OCI-LY7 (cell line): Measurements from ENCODE around the gene EGFL8. TPM values are rescaled to one million over a fixed set of nuclear protein-coding genes. Genes with fewer than 3 reads are reported as not detected.

Source experiments
- BruUV-seq: library from RNA; stranded (reverse); fragments of 400-500 nt; replicated peaks from 2 replicates; lab custom pipeline; 2021; lab: Mats Ljungman, UMichigan
- CTCF ChIA-PET: fragments of 300-600 bp; sonication (Branson Sonifier 250); formaldehyde crosslinking; loops from one replicate; lab custom pipeline; 2022; ENCODE audit warnings: antibody characterized with exemption; ENCODE audit not compliant: unreplicated experiment; lab: Charles Lee
- POLR2A ChIA-PET: fragments of 300-600 bp; sonication (Branson Sonifier 250); formaldehyde crosslinking; loops from one replicate; lab custom pipeline; 2022; ENCODE audit warnings: antibody characterized with exemption; lab: Charles Lee
- DNase-seq: peaks from one replicate; pipeline ENCODE4 v3.0.0-alpha.2; 2015; ENCODE audit warnings: low spot score
- H2AFZ ChIP-seq: fragments of 200-600 bp; sonication (generic), shearing (Covaris generic); 2 replicates; pipeline ENCODE4 v1.6.1; 2014; ENCODE audit warnings: mild to moderate bottlenecking, antibody characterized with exemption, low read length, moderate library complexity
- H3K27ac ChIP-seq: fragments of 200-600 bp; sonication (generic); 2 replicates; pipeline ENCODE4 v1.5.1; 2014; ENCODE audit warnings: mixed run types, low read depth, mild to moderate bottlenecking, moderate library complexity, low read length, inconsistent platforms; ENCODE audit not compliant: poor library complexity, severe bottlenecking
- H3K36me3 ChIP-seq: fragments of 200-600 bp; sonication (generic); 2 replicates; pipeline ENCODE4 v1.6.1; 2014; ENCODE audit warnings: mild to moderate bottlenecking, antibody characterized with exemption, low read length, moderate library complexity, mixed read lengths; ENCODE audit not compliant: insufficient read depth
- H3K4me1 ChIP-seq: fragments of 200-600 bp; sonication (generic); 2 replicates; pipeline ENCODE4 v1.5.1; 2014; ENCODE audit warnings: mild to moderate bottlenecking, low read length; ENCODE audit not compliant: insufficient read depth, poor library complexity, severe bottlenecking
- H3K4me2 ChIP-seq: fragments of 200-600 bp; sonication (generic); 2 replicates; pipeline ENCODE4 v1.6.1; 2014; ENCODE audit warnings: mild to moderate bottlenecking, low read length
- H3K4me3 ChIP-seq: fragments of 200-600 bp; sonication (generic); 2 replicates; pipeline ENCODE4 v1.5.1; 2014; ENCODE audit warnings: mild to moderate bottlenecking, low read depth, low read length; ENCODE audit not compliant: poor library complexity, severe bottlenecking
- H3K79me2 ChIP-seq: fragments of 200-600 bp; sonication (generic); 2 replicates; pipeline ENCODE4 v1.6.1; 2016; ENCODE audit warnings: low read depth, mild to moderate bottlenecking, low read length, moderate library complexity, mixed read lengths; ENCODE audit not compliant: insufficient read depth
- H3K9me2 ChIP-seq: fragments of 200-600 bp; sonication (generic); 2 replicates; pipeline ENCODE4 v1.6.1; 2016; ENCODE audit warnings: mild to moderate bottlenecking, low read length, mixed read lengths; ENCODE audit not compliant: insufficient read depth
- H3K9me3 ChIP-seq: fragments of 200-600 bp; sonication (generic); 2 replicates; pipeline ENCODE4 v1.6.1; 2014; ENCODE audit warnings: mild to moderate bottlenecking, mixed run types, low read length, mixed read lengths
- H4K20me1 ChIP-seq: fragments of 200-600 bp; sonication (generic); 2 replicates; pipeline ENCODE4 v1.6.1; 2014; ENCODE audit warnings: mild to moderate bottlenecking, antibody characterized with exemption, low read length, moderate library complexity, mixed read lengths; ENCODE audit not compliant: insufficient read depth
- EZH2phosphoT487 ChIP-seq: fragments of 200-600 bp; sonication (generic); IDR thresholded peaks from 2 replicates; pipeline ENCODE4 v1.6.1; 2018; ENCODE audit warnings: low read depth, borderline replicate concordance, mild to moderate bottlenecking, mixed run types, antibody characterized with exemption, low read length, moderate library complexity, mixed read lengths
- intact Hi-C: fragments of 100-400 bp; cut with micrococcal nuclease; formaldehyde crosslinking; loops from one replicate; pipeline ENCODE4 v1.10.0; 2022; ENCODE audit not compliant: unreplicated experiment
- total RNA-seq, 2 experiments: library from RNA; depleted of rRNA in 1 of 2; stranded (reverse); fragments of >200 nt in 1 of 2; shearing (Covaris generic) in 1 of 2; gene quantifications; 2 replicates each; pipeline ENCODE4 v1.2.3, GENCODE V29; 2014 to 2022
- TF ChIP-seq, protein P1 (sequence below): fragments of 200-600 bp; sonication (generic); conservative IDR thresholded peaks from 2 replicates; pipeline ENCODE4 v1.5.1; 2014; ENCODE audit warnings: mild to moderate bottlenecking, antibody characterized with exemption, low read length, moderate library complexity, mixed read lengths

The EGFL8 gene
- total RNA-seq, 2 experiments from 2014 or later, result 7.4 to 21.6 TPM

DNA sequence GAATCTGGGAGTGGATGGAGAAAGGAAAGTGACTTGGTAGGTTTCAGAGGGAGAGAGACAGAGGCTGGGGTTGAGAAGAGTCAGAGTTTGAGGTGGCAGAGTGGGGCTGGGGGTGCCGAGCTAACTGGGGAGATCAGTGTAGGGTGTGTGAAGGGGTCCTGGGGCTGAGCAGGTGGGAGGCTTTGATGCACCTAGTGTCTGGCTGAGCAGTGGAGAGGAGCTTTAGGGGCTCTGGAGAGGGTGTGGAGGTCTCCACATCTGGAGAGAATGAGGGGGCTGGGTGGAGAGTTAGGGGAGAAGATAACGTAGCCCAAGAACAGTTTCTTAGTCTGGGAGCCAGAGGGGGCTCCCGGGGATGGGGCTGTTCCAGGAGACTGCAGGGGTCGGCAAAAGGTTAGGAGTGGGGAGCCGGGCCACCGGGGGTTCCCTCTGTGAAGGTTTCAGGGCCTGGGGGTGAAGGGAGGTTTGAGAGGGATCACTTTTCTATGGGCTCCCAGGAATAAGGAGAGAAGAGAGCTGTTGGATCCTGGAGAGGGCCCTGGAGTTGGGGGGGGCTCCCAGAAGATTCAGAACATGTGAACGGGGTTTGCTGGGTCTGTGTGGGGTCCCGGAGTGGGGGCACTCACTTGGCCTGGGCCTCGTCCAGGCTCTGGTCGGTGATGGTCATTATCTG, 24.8 kb downstream of the EGFL8 start:
- Histone ChIP-seq H3K4me2 (peak overlapping the region; percentile 86), H4K20me1 (no peaks in the 10 kb centered on the region), H3K4me1 (peaks cover 57% of the 10 kb centered on the region), H3K27ac (peak overlapping the region; percentile 79), H2AFZ (no peak overlapping the region), H3K9me3 (no peaks in the 10 kb centered on the region), H3K36me3 (peaks cover 33% of the 10 kb centered on the region), H3K79me2 (peaks cover 31% of the 10 kb centered on the region; the same call in 1 of the 2 replicates), H3K9me2 (no peaks in the 10 kb centered on the region), H3K4me3 (peak overlapping the region; percentile 92)
- ChIA-PET CTCF (no interaction called here), POLR2A (interaction anchor here (0.8 to 3.3 kb wide), 3 partner anchors 10 to 78 kb away, joined by 3 to 16 read pairs (median 3); partner anchors contain the start of gene AGPAT1)
- no peak for DNase-seq
- intact Hi-C loops, result no loop called here
- no TSS peak for BruUV-seq
- no peak for TF ChIP-seq EZH2phosphoT487
- TF ChIP-seq, protein P1, sequence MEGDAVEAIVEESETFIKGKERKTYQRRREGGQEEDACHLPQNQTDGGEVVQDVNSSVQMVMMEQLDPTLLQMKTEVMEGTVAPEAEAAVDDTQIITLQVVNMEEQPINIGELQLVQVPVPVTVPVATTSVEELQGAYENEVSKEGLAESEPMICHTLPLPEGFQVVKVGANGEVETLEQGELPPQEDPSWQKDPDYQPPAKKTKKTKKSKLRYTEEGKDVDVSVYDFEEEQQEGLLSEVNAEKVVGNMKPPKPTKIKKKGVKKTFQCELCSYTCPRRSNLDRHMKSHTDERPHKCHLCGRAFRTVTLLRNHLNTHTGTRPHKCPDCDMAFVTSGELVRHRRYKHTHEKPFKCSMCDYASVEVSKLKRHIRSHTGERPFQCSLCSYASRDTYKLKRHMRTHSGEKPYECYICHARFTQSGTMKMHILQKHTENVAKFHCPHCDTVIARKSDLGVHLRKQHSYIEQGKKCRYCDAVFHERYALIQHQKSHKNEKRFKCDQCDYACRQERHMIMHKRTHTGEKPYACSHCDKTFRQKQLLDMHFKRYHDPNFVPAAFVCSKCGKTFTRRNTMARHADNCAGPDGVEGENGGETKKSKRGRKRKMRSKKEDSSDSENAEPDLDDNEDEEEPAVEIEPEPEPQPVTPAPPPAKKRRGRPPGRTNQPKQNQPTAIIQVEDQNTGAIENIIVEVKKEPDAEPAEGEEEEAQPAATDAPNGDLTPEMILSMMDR, result no peak

DNA sequence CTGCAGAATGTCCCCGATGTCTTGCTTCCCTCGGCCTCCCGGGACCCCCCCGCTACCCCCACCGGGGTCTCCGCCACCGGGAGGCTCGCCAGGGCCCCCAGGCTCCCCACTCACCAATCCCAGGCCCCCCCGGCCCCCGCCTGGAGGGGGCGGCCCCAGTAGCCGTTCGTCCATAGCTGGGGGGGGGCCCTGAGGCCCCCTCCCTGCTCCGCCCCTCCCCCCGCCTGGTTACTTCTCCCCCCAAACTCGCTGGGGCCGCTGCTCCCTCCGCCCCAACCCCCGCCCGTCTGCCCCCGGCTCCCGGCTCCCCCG, 25.3 kb downstream of the EGFL8 start:
- H3K36me3 ChIP-seq, result peaks cover 30% of the 10 kb centered on the region
- intact Hi-C loops, result no loop called here
- CTCF ChIA-PET, result interaction anchor here (0.6 kb wide), 1 partner anchor 330 kb away, joined by 3 read pairs; no protein-coding TSS in a partner anchor
- peak overlapping the region; percentile 92 for H3K4me3 ChIP-seq
- DNase-seq, result no peak
- peak overlapping the region; percentile 79 for H3K27ac ChIP-seq
- H3K9me2 ChIP-seq, result no peaks in the 10 kb centered on the region
- H2AFZ ChIP-seq, result no peak overlapping the region
- peaks cover 62% of the 10 kb centered on the region for H3K4me1 ChIP-seq
- H4K20me1 ChIP-seq, result no peaks in the 10 kb centered on the region
- TF ChIP-seq, protein P1, result no peak
- no peak for TF ChIP-seq EZH2phosphoT487
- H3K4me2 ChIP-seq, result peak overlapping the region; percentile 86
- peaks cover 31% of the 10 kb centered on the region; the same call in 1 of the 2 replicates for H3K79me2 ChIP-seq
- POLR2A ChIA-PET, result interaction anchor here (0.8 to 3.3 kb wide), 3 partner anchors 10 to 782 kb away, joined by 3 to 16 read pairs (median 11); partner anchors contain the start of gene AGPAT1
- H3K9me3 ChIP-seq, result no peaks in the 10 kb centered on the region
- BruUV-seq, result no TSS peak
